Stimulated activated CD4-positive, alpha-beta T cell treated with anti-CD3 and anti-CD28 coated beads, TNF-alpha, amount 100 ng/mL, for 48 hours (primary cell): ENCODE data around the gene ZNF550.
"Not testable (repeated sequence)": the region's sequence is repeated elsewhere in the genome, so short reads cannot be mapped to it uniquely, and the experiment has no call there.

Experiments used
- DNase-seq, 3 donors: peaks; one replicate each; pipeline ENCODE4 v3.0.0-alpha.2; 2020; ENCODE audit warnings: low read depth in 3 of 3

ZNF550 gene

GRCh38 chr19:57527136-57527881, 32.4 kb downstream of the ZNF550 start, which contains the start of gene ZNF549:
Gene ZNF549, plus strand, starts transcription at chr19:57527356. Its CDS starts 218 bp downstream, at chr19:57527574.
- DNase-seq: peak; percentile 79 to 85 (median 80)

- not testable (repeated sequence) for DNase-seq
Observed at GRCh38 chr19:57518021-57518420, 41.6 kb downstream of the ZNF550 start.

GRCh38 chr19:57515255-57515654, 44.4 kb downstream of the ZNF550 start:
- DNase-seq: no peak

GRCh38 chr19:57512845-57513244, 46.8 kb downstream of the ZNF550 start:
- no peak for DNase-seq

GRCh38 chr19:57511484-57511883, 48.2 kb downstream of the ZNF550 start:
- DNase-seq: no peak

- DNase-seq: no peak
Observed at GRCh38 chr19:57506163-57506562, 53.5 kb downstream of the ZNF550 start.

GRCh38 chr19:57500400-57500799, 59.3 kb downstream of the ZNF550 start:
- DNase-seq: not testable (repeated sequence)

GRCh38 chr19:57499680-57500395, 59.8 kb downstream of the ZNF550 start, which contains the start of gene ZNF773:
Gene ZNF773, plus strand, starts transcription at chr19:57499938. Its CDS starts 143 bp downstream, at chr19:57500081.
- peak; percentile 89 to 92 (median 92) for DNase-seq

GRCh38 chr19:57499332-57499679, 60.4 kb downstream of the ZNF550 start:
- not testable (repeated sequence) for DNase-seq

- not testable (repeated sequence) for DNase-seq
Observed at GRCh38 chr19:57488299-57488644, 71.4 kb downstream of the ZNF550 start.

GRCh38 chr19:57487477-57488298, 72.0 kb downstream of the ZNF550 start, which contains the start of gene ZNF419:
Gene ZNF419, plus strand, starts transcription at chr19:57487750. Its CDS starts 201 bp downstream, at chr19:57487951.
- peak; percentile 78 to 89 (median 81) for DNase-seq
